MM.1S (cell line): ENCODE measurements around the gene TTC28.

Experiments
- DNase-seq: peaks from one replicate; pipeline ENCODE4 v3.0.0-alpha.2; 2015
- H2AFZ ChIP-seq: fragments of 300-600 bp; sonication (generic); 2 replicates; pipeline ENCODE4 v1.6.0; 2016; ENCODE audit warnings: antibody characterized with exemption, low read length
- H3F3A ChIP-seq: fragments of 300-600 bp; sonication (generic); 2 replicates; pipeline ENCODE4 v1.6.1; 2016; ENCODE audit warnings: mild to moderate bottlenecking, antibody characterized with exemption, low read length, moderate library complexity, mixed read lengths; ENCODE audit not compliant: insufficient read depth
- H3K27ac ChIP-seq: fragments of 300-600 bp; sonication (generic); 2 replicates; pipeline ENCODE4 v1.5.1; 2016; ENCODE audit warnings: mild to moderate bottlenecking, low read length
- H3K27me3 ChIP-seq: fragments of 300-600 bp; sonication (generic); replicated peaks from 2 replicates; pipeline ENCODE4 v1.6.0; 2016; ENCODE audit warnings: low read length; ENCODE audit not compliant: insufficient read depth
- H3K36me3 ChIP-seq: fragments of 300-600 bp; sonication (generic); replicated peaks from 2 replicates; pipeline ENCODE4 v1.6.1; 2016; ENCODE audit warnings: mild to moderate bottlenecking, low read length, mixed read lengths; ENCODE audit not compliant: insufficient read depth
- H3K4me1 ChIP-seq: fragments of 300-600 bp; sonication (generic); 2 replicates; pipeline ENCODE4 v1.6.1; 2016; ENCODE audit warnings: low read length, mixed read lengths
- H3K4me2 ChIP-seq: fragments of 300-600 bp; sonication (generic); 2 replicates; pipeline ENCODE4 v1.6.0; 2016; ENCODE audit warnings: low read depth, low read length
- H3K4me3 ChIP-seq: fragments of 300-600 bp; sonication (generic); 2 replicates; pipeline ENCODE4 v1.5.1; 2016; ENCODE audit warnings: low read length, mixed read lengths
- H3K79me2 ChIP-seq: fragments of 300-600 bp; sonication (generic); 2 replicates; pipeline ENCODE4 v1.6.1; 2016; ENCODE audit warnings: mixed run types, low read length, mixed read lengths
- H3K9ac ChIP-seq: fragments of 300-600 bp; sonication (generic); 2 replicates; pipeline ENCODE4 v1.6.1; 2016; ENCODE audit warnings: low read length, mixed read lengths
- H3K9me2 ChIP-seq: fragments of 300-600 bp; sonication (generic); replicated peaks from 2 replicates; pipeline ENCODE4 v1.6.1; 2016; ENCODE audit warnings: mild to moderate bottlenecking, low read length, mixed read lengths; ENCODE audit not compliant: insufficient read depth
- H3K9me3 ChIP-seq: fragments of 300-600 bp; sonication (generic); replicated peaks from 2 replicates; pipeline ENCODE4 v1.6.1; 2016; ENCODE audit warnings: mild to moderate bottlenecking, low read length, mixed read lengths; ENCODE audit not compliant: insufficient read depth
- H4K20me1 ChIP-seq: fragments of 300-600 bp; sonication (generic); 2 replicates; pipeline ENCODE4 v1.6.1; 2016; ENCODE audit warnings: mild to moderate bottlenecking, low read length, moderate library complexity, mixed read lengths; ENCODE audit not compliant: insufficient read depth
- CTCF ChIP-seq: fragments of 300-600 bp; sonication (generic); IDR thresholded peaks from 2 replicates; pipeline ENCODE4 v1.5.1; 2016; ENCODE audit warnings: antibody characterized with exemption, low read length, mixed read lengths
- EZH2 ChIP-seq: fragments of 300-600 bp; sonication (generic); optimal IDR thresholded peaks from 2 replicates; pipeline ENCODE3; 2017; ENCODE audit warnings: low read depth, mild to moderate bottlenecking, antibody characterized with exemption, low read length, mixed read lengths
- EZH2phosphoT487 ChIP-seq: fragments of 300-600 bp; sonication (generic); IDR thresholded peaks from 2 replicates; pipeline ENCODE4 v1.6.1; 2018; ENCODE audit warnings: antibody characterized with exemption, low read length

The TTC28 gene

GRCh38 chr22:28146401-28147314, 533.0 kb downstream of the TTC28 start:
- H3K27me3 ChIP-seq: no peaks in the 10 kb centered on the region
- H4K20me1 ChIP-seq: no peaks in the 10 kb centered on the region
- H3K4me3 ChIP-seq: no peak overlapping the region
- H3K36me3 ChIP-seq: no peaks in the 10 kb centered on the region
- H3K9me2 ChIP-seq: no peaks in the 10 kb centered on the region
- peak; percentile 63 for DNase-seq
- H3K4me1 ChIP-seq: peaks cover 10% of the 10 kb centered on the region; the same call in 1 of the 2 replicates
- H2AFZ ChIP-seq: 0 out of 2 replicates have a peak overlapping the region, but pooled peaks have one; percentile 24
- no peaks in the 10 kb centered on the region for H3K79me2 ChIP-seq
- TF ChIP-seq EZH2phosphoT487: no peak
- no peak for TF ChIP-seq CTCF
- no peak for TF ChIP-seq EZH2
- no peaks in the 10 kb centered on the region for H3K9me3 ChIP-seq
- H3F3A ChIP-seq: no peaks in the 10 kb centered on the region
- H3K9ac ChIP-seq: no peak overlapping the region
- no peak overlapping the region for H3K27ac ChIP-seq
- peak overlapping the region; percentile 44 for H3K4me2 ChIP-seq

- Histone ChIP-seq H3K9me3 (no peaks in the 10 kb centered on the region), H3K27ac (no peak overlapping the region), H3K4me3 (no peak overlapping the region), H3K4me1 (peaks cover 10% of the 10 kb centered on the region; the same call in 1 of the 2 replicates), H3K9me2 (no peaks in the 10 kb centered on the region), H2AFZ (no peak overlapping the region), H3K27me3 (no peaks in the 10 kb centered on the region), H3K36me3 (no peaks in the 10 kb centered on the region), H3F3A (no peaks in the 10 kb centered on the region), H3K9ac (no peak overlapping the region), H3K79me2 (no peaks in the 10 kb centered on the region), H4K20me1 (no peaks in the 10 kb centered on the region), H3K4me2 (no peak overlapping the region)
- no peak for DNase-seq
- TF ChIP-seq EZH2phosphoT487 (no peak), CTCF (no peak), EZH2 (no peak)
Observed at GRCh38 chr22:28143961-28144745, 535.5 kb downstream of the TTC28 start.

GRCh38 chr22:28143241-28143865, 536.3 kb downstream of the TTC28 start:
- H3K27ac ChIP-seq: no peak overlapping the region

More at GRCh38 chr22:28143241-28143865, 536.3 kb downstream of the TTC28 start:
- Histone ChIP-seq H3K27me3 (no peaks in the 10 kb centered on the region), H3F3A (no peaks in the 10 kb centered on the region), H2AFZ (no peak overlapping the region), H4K20me1 (no peaks in the 10 kb centered on the region), H3K4me3 (no peak overlapping the region), H3K4me2 (no peak overlapping the region), H3K9ac (no peak overlapping the region), H3K79me2 (no peaks in the 10 kb centered on the region), H3K9me2 (no peaks in the 10 kb centered on the region), H3K9me3 (no peaks in the 10 kb centered on the region), H3K4me1 (peaks cover 10% of the 10 kb centered on the region; the same call in 1 of the 2 replicates), H3K36me3 (no peaks in the 10 kb centered on the region)
- TF ChIP-seq EZH2phosphoT487 (no peak), CTCF (no peak), EZH2 (no peak)
- no peak for DNase-seq
